K562 (cell line): Measurements from ENCODE around the gene DEPP1. TPM values are rescaled to one million over a fixed set of nuclear protein-coding genes. Genes with fewer than 3 reads are reported as not detected.

Experiments used
- ATAC-seq: fragments of 200-7000 bp; cut with Tn5 transposase; 3 replicates; pipeline ENCODE4 v1.9.1; 2020; ENCODE audit warnings: moderate library complexity
- BruUV-seq: library from RNA; stranded (reverse); fragments of 400-500 nt; replicated peaks from 2 replicates; lab custom pipeline; 2021; lab: Mats Ljungman, UMichigan
- CTCF ChIA-PET: fragments of 300-600 bp; formaldehyde crosslinking; extraction: SDS; loops from one replicate; lab custom pipeline; 2021; ENCODE audit warnings: low intra/inter-chr PET ratio; lab: Yijun Ruan, JAX
- POLR2A ChIA-PET: fragments of 300-600, 350-650 bp; sonication (Branson Sonifier 250); formaldehyde crosslinking; extraction: SDS; loops from one replicate; lab custom pipeline; 2021; ENCODE audit warnings: antibody characterized with exemption, inconsistent platforms; lab: Yijun Ruan, JAX
- DNase-seq, 4 experiments: peaks; one replicate each; pipeline versions ENCODE4 v3.0.0 to v3.0.0-alpha.2; 2011 to 2018; ENCODE audit warnings: low spot score in 3 of 4, mixed read lengths in 3 of 4; ENCODE audit errors: extremely low read depth in 1 of 4
- FAIRE-seq: peaks from 2 replicates; lab custom pipeline; 2011; peaks lifted over from hg19 to GRCh38; lab: Jason Lieb, UNC
- H2AFZ ChIP-seq: 2 replicates; pipeline ENCODE4 v1.6.0; 2011; ENCODE audit warnings: low read depth, low read length, control low read depth, inconsistent platforms
- H3K27ac ChIP-seq: fragments of 200-600 bp; 3 replicates; pipeline ENCODE4 v1.8.0; 2011; ENCODE audit warnings: low read depth, mild to moderate bottlenecking, control low read depth, inconsistent platforms, low read length, moderate library complexity, mixed read lengths; ENCODE audit errors: extremely low read depth
- H3K27me3 ChIP-seq, 2 experiments: fragments of 300-600 bp in 1 of 2; 2 replicates in 1 of 2; 3 replicates in 1 of 2; pipeline versions ENCODE4 v1.6.0 to v1.8.0; 2011; ENCODE audit warnings: inconsistent platforms in 2 of 2, low read length in 2 of 2, mild to moderate bottlenecking in 1 of 2, mixed read lengths in 1 of 2, moderate library complexity in 1 of 2; ENCODE audit not compliant: control insufficient read depth in 2 of 2, insufficient read depth in 2 of 2
- H3K36me3 ChIP-seq: fragments of 300-600 bp; 3 replicates; pipeline ENCODE4 v1.8.0; 2011; ENCODE audit warnings: mild to moderate bottlenecking, low read length, inconsistent platforms; ENCODE audit not compliant: control insufficient read depth, insufficient read depth
- H3K4me1 ChIP-seq, 2 experiments: fragments of 200-600 bp in 1 of 2; replicated peaks in 1 of 2; 2 replicates in 1 of 2; 3 replicates in 1 of 2; pipeline versions ENCODE4 v1.5.1 to v1.8.0; 2011; ENCODE audit warnings: inconsistent platforms in 2 of 2, low read length in 2 of 2, mild to moderate bottlenecking in 1 of 2, mixed read lengths in 1 of 2, moderate library complexity in 1 of 2; ENCODE audit not compliant: control insufficient read depth in 2 of 2, insufficient read depth in 2 of 2
- H3K4me2 ChIP-seq: 2 replicates; pipeline ENCODE4 v1.6.1; 2011; ENCODE audit warnings: low read length, control low read depth, inconsistent platforms, mixed read lengths; ENCODE audit not compliant: insufficient read depth
- H3K4me3 ChIP-seq: fragments of 200-600 bp; sonication (generic), shearing (Covaris generic); 2 replicates; pipeline ENCODE4 v1.5.1; 2016; ENCODE audit warnings: control low read depth, inconsistent platforms
- H3K79me2 ChIP-seq: fragments of 200-600 bp; 3 replicates; pipeline ENCODE4 v1.8.0; 2011; ENCODE audit warnings: low read length, inconsistent platforms; ENCODE audit not compliant: control insufficient read depth, insufficient read depth
- H3K9ac ChIP-seq, 2 experiments: 2 replicates each; pipeline versions ENCODE4 v1.6.0 to v1.6.1; 2011; ENCODE audit warnings: low read depth in 2 of 2, low read length in 2 of 2, control low read depth in 1 of 2, inconsistent platforms in 1 of 2, mild to moderate bottlenecking in 1 of 2, mixed read lengths in 1 of 2; ENCODE audit not compliant: insufficient read depth in 1 of 2
- H3K9me1 ChIP-seq: one replicate; pipeline ENCODE4 v1.6.0; 2011; ENCODE audit warnings: inconsistent platforms, mild to moderate bottlenecking, low read length, moderate library complexity; ENCODE audit not compliant: control insufficient read depth, insufficient read depth
- H3K9me3 ChIP-seq: replicated peaks from 2 replicates; pipeline ENCODE4 v1.5.1; 2011; ENCODE audit warnings: low read depth, low read length, inconsistent platforms; ENCODE audit not compliant: control insufficient read depth, insufficient read depth
- H4K20me1 ChIP-seq: replicated peaks from 2 replicates; pipeline ENCODE4 v1.6.1; 2011; ENCODE audit warnings: low read length, inconsistent platforms, mixed read lengths; ENCODE audit not compliant: control insufficient read depth, insufficient read depth
- BRF2 ChIP-seq: IDR thresholded peaks from 3 replicates; pipeline ENCODE4 v1.6.1; 2011; ENCODE audit warnings: borderline replicate concordance, mild to moderate bottlenecking; ENCODE audit not compliant: insufficient read length, insufficient read depth
- CAMTA2 ChIP-seq: fragments of 250-450 bp; sonication (Bioruptor Pico); conservative IDR thresholded peaks from 2 replicates; pipeline ENCODE4 v1.5.1; 2022
- CEBPB ChIP-seq: fragments of 450-650 bp; IDR thresholded peaks from 2 replicates; pipeline ENCODE4 v1.6.1; 2016; ENCODE audit warnings: missing genetic modification characterization, missing compliant biosample characterization
- CREB1 ChIP-seq, 2 experiments: sonication (generic) in 1 of 2; formaldehyde crosslinking in 1 of 2; IDR thresholded peaks; 2 replicates each; pipeline versions ENCODE4 v1.6.1 to v1.8.0; 2012 to 2022; ENCODE audit warnings: inconsistent platforms in 1 of 2, mild to moderate bottlenecking in 1 of 2, missing genetic modification reagents in 1 of 2, moderate library complexity in 1 of 2
- GTF3C2 ChIP-seq: IDR thresholded peaks from 3 replicates; pipeline ENCODE4 v1.6.1; 2011; ENCODE audit warnings: borderline replicate concordance, mild to moderate bottlenecking, moderate library complexity; ENCODE audit not compliant: insufficient read length; ENCODE audit errors: extremely low read depth
- JUND ChIP-seq, 2 experiments: IDR thresholded peaks; 2 replicates in 1 of 2; 3 replicates in 1 of 2; pipeline ENCODE4 v1.6.1; 2011; ENCODE audit warnings: borderline replicate concordance in 2 of 2, low read depth in 2 of 2, low read length in 2 of 2, improper control_type of control experiment in 1 of 2, missing biosample characterization in 1 of 2, missing genetic modification characterization in 1 of 2, missing genetic modification reagents in 1 of 2
- KLF1 ChIP-seq: fragments of 450-650 bp; IDR thresholded peaks from 2 replicates; pipeline ENCODE4 v1.6.1; 2016; ENCODE audit warnings: missing genetic modification characterization, missing compliant biosample characterization
- MEIS2 ChIP-seq: fragments of 450-650 bp; IDR thresholded peaks from 2 replicates; pipeline ENCODE4 v1.6.1; 2014; ENCODE audit warnings: mild to moderate bottlenecking; ENCODE audit not compliant: partially characterized antibody
- RFX7 ChIP-seq: fragments of 250-450 bp; sonication (Bioruptor Pico); IDR thresholded peaks from 2 replicates; pipeline ENCODE4 v1.5.1; 2021; ENCODE audit warnings: mild to moderate bottlenecking
- ZNF12 ChIP-seq: sonication (generic); formaldehyde crosslinking; IDR thresholded peaks from 2 replicates; pipeline ENCODE4 v1.4.0; 2020; ENCODE audit warnings: mild to moderate bottlenecking, missing genetic modification reagents
- ZNF354B ChIP-seq: fragments of 250-450 bp; sonication (Bioruptor Pico); IDR thresholded peaks from 2 replicates; pipeline ENCODE4 v1.4.0; 2020
- ZNF639 ChIP-seq, 2 experiments: fragments of 200-800 bp in 1 of 2; sonication (Bioruptor generic) in 1 of 2; sonication (generic) in 1 of 2; formaldehyde crosslinking in 1 of 2; IDR thresholded peaks in 1 of 2; conservative IDR thresholded peaks in 1 of 2; 2 replicates each; pipeline versions ENCODE4 v1.5.0 to v1.6.1; 2016 to 2020; ENCODE audit warnings: missing compliant biosample characterization in 1 of 2, missing genetic modification characterization in 1 of 2, missing genetic modification reagents in 1 of 2
- WGBS: fragments of 100-300 bp; shearing (Covaris generic); methylation state at CpG from one replicate; pipeline ENCODE4 v1.1.6; 2016; ENCODE audit warnings: low coverage, mixed read lengths; ENCODE audit not compliant: insufficient coverage; ENCODE audit errors: missing lambda C conversion rate; 5-methylcytosine and 5-hydroxymethylcytosine counted together
- in situ Hi-C: fragments of 300-500 bp; cut with MboI; formaldehyde crosslinking; loops from 4 replicates; pipeline ENCODE4 v1.15.0; 2018; ENCODE audit warnings: inconsistent platforms, mixed read lengths
- intact Hi-C: fragments of 100-400 bp; cut with micrococcal nuclease; formaldehyde crosslinking; loops from 2 replicates; pipeline ENCODE4 v1.14.2; 2022
- polyA plus RNA-seq, 8 experiments: library from polyadenylated mRNA; depleted of rRNA in 4 of 8; stranded (reverse) in 5 of 8; unstranded in 3 of 8; fragments of >200 nt; fragmentation: Nextera tagmentation in 2 of 8; fragmentation: Illumina TruSeq in 1 of 8; extraction: Ambion mirVana in 2 of 8; extraction: Trizol in 1 of 8; gene quantifications; 2 replicates each; pipeline versions ENCODE4 v1.2.1 to v1.2.3, GENCODE V29; 2011 to 2014; ENCODE audit warnings: inconsistent platforms in 1 of 8, missing spikeins in 1 of 8
- total RNA-seq, 7 experiments: library from RNA; depleted of rRNA in 6 of 7; stranded (reverse); fragments of >200 nt in 6 of 7; fragmentation: Illumina TruSeq in 2 of 7; extraction: Trizol in 2 of 7; gene quantifications; 2 replicates each; pipeline versions ENCODE4 v1.2.1 to v1.2.3, GENCODE V29; 2011 to 2021; ENCODE audit warnings: low replicate concordance in 1 of 7

DEPP1 gene
- total and polyA plus RNA-seq, 9 of the 15 experiments (the other 6 are each of a cell fraction or from before 2014, with no cell fraction given): 0.04 to 0.54 (median 0.20) TPM; not detected in 1

GRCh38 chr10:44979281-44980191, 927 bp upstream of the DEPP1 start:
- DNase-seq (no peak), ATAC-seq (no peak), FAIRE-seq (no peak)
- BruUV-seq: no TSS peak
- CTCF ChIA-PET: no interaction called here
- Histone ChIP-seq H3K36me3 (no peaks in the 10 kb centered on the region), H3K27me3 (peaks cover 0 to 14% of the 10 kb centered on the region in 2 experiments; a peak in 3 of 5 replicates), H3K27ac (0 out of 3 replicates have a peak overlapping the region, but pooled peaks have one; percentile 13), H3K9me1 (no peaks in the 10 kb centered on the region), H3K9ac (peak overlapping the region in 1 of 2 experiments; percentile 54; a peak in 3 of 4 replicates), H3K9me3 (no peaks in the 10 kb centered on the region), H3K4me1 (peaks cover 37 to 51% of the 10 kb centered on the region in 2 experiments), H3K4me2 (peak overlapping the region; percentile 61; the same call in 1 of the 2 replicates), H4K20me1 (no peaks in the 10 kb centered on the region), H3K4me3 (no peak overlapping the region), H2AFZ (peak overlapping the region; percentile 78), H3K79me2 (no peaks in the 10 kb centered on the region)
- no peak for TF ChIP-seq CAMTA2 (CRISPR knock-in tag)
- no peak for TF ChIP-seq ZNF354B
- TF ChIP-seq ZNF12: 0 out of 2 replicates have a peak, but pooled peaks have one; percentile 45
- peak in 1 of 2 experiments; percentile 46; a peak in 1 of 4 replicates for TF ChIP-seq ZNF639 (CRISPR knock-in tag; conservative IDR thresholded peaks at IDR 0.05 in 1 of 2, IDR thresholded peaks at IDR 0.05 in 1 of 2)
- TF ChIP-seq CREB1 (IDR thresholded peaks at IDR 0.05): no peak
- TF ChIP-seq CREB1 (CRISPR knock-in tag; IDR thresholded peaks at IDR 0.05): no peak
- no peak for TF ChIP-seq CEBPB (tag)
- no peak for TF ChIP-seq JUND (IDR thresholded peaks at IDR 0.05; ENCODE audit: borderline replicate concordance, low read depth, low read length)
- TF ChIP-seq JUND (tag; IDR thresholded peaks at IDR 0.05; ENCODE audit: borderline replicate concordance, low read depth, low read length): no peak
- TF ChIP-seq GTF3C2: no peak
- no peak for TF ChIP-seq BRF2
- no peak for TF ChIP-seq RFX7 (CRISPR knock-in tag)
- no peak for TF ChIP-seq MEIS2
- TF ChIP-seq KLF1 (tag): no peak
- in situ Hi-C loops: no loop called here
- intact Hi-C loops: loop anchor here (5.0 kb wide), 1 partner anchor 102 kb away; no protein-coding TSS in a partner anchor
- POLR2A ChIA-PET: interaction anchor here (0.6 to 1.8 kb wide), 11 partner anchors 8 to 50 kb away, joined by 3 to 8 read pairs (median 4); no protein-coding TSS in a partner anchor
- 61% methylated on average over 12 of the region's 13 CpGs for WGBS
